ENCODE data around the gene KRT6A.
"Not testable (repeated sequence)": the region's sequence is repeated elsewhere in the genome, so short reads cannot be mapped to it uniquely, and the experiment has no call there.

The KRT6A gene

DNA sequence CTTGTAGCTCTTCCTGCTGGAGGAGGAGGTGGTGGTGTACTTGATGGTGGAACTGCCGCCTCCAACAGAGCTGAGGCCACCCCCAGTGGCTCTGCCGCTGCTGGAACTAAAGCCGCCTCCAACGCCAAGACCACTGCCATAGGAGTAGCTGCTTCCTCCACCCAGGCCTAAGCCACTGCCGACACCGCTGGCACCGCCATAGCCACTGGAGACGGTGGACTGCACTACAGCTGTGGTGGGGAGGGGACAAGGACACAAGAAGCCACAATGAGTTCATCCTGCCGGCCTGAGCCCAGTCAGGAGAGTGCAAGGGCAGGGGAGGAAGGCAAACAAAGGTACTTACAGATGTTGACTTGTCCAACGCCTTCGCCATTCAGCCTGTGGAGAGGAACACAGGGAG, 45.9 kb downstream of the KRT6A start:
- not testable (repeated sequence) for H3K27ac Mint-ChIP-seq, DNase-seq
- peaks cover 36 to 39% of the 10 kb centered on the region in 2 donors for H3K27me3 Mint-ChIP-seq

DNA sequence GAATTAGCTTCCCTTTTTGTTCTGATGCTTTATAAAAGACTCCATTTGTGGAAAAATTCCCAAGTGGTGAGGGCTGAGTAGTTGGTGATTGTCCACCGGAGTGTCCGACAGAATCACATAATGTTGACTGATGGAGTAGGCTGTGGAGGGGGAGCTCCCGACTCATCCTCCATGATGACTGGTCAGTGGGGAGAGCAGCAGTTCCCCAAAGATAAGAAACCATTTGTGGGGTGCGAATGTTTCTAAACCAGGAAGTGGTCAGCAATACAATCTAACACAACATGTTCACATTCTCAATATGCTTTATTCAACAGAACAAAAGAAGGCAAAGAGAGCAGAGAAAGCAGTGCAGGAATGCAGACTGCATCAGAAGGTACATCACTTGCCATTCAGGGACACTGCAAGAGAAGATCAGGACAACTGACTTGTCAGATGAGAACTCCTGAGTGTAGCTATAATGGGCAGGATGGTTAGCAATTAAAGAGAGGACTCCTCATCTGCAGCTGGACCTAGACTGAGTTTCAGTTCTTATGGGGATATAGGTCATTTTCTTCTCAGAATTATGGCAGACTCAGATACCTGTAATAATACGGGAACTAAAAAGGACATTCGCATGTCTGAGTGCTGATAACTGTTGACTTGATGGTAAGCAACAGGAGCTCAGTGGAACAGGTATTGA, 46.6 kb downstream of the KRT6A start:
- no peaks in the 10 kb centered on the region for H3K36me3 Mint-ChIP-seq
- DNase-seq = no peak

More for the DNA sequence above, 45.9 kb downstream of the KRT6A start:
- H3K9me3 Mint-ChIP-seq, H3K4me1 Mint-ChIP-seq, H3K36me3 Mint-ChIP-seq, H3K4me3 Mint-ChIP-seq: not testable (repeated sequence)
- peak in 1 of 2 donors; percentile 5 for ATAC-seq (replicated peaks)

DNA sequence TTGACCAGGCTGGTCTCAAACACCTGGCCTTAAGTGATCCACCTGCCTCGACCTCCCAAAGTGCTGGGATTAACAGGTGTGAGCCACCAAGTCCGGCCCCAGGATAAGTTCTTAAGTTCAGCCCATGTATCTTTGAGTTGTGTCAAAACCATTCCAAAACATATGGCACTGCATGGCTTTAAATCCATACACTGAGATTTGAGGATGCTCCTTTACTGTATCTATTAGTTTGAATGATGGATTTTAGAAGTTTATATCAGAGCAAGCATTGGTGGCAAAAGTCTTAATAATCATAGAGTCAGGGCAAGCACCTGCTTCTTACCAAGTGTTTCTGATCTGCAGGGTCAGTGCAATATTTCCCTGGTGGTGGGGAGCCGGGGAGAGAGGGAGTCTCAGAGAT, 47.2 kb downstream of the KRT6A start:
- Mint-ChIP-seq H3K4me1 (no peaks in the 10 kb centered on the region), H3K27me3 (peaks cover 42 to 46% of the 10 kb centered on the region in 2 donors), H3K36me3 (no peaks in the 10 kb centered on the region), H3K27ac (no peak overlapping the region), H3K4me3 (no peak overlapping the region), H3K9me3 (no peaks in the 10 kb centered on the region)
- ATAC-seq (replicated peaks) (no peak), DNase-seq (no peak)

More for the DNA sequence above, 46.6 kb downstream of the KRT6A start:
- H3K4me3 Mint-ChIP-seq = no peak overlapping the region
- ATAC-seq (replicated peaks) = no peak
- no peaks in the 10 kb centered on the region for H3K4me1 Mint-ChIP-seq
- H3K9me3 Mint-ChIP-seq = no peaks in the 10 kb centered on the region
- peaks cover 37 to 41% of the 10 kb centered on the region in 2 donors for H3K27me3 Mint-ChIP-seq
- no peak overlapping the region for H3K27ac Mint-ChIP-seq

- DNase-seq (no peak), ATAC-seq (replicated peaks) (no peak)
- no peaks in the 10 kb centered on the region for H3K36me3 Mint-ChIP-seq
- no peak overlapping the region for H3K27ac Mint-ChIP-seq
- H3K27me3 Mint-ChIP-seq = peaks cover 46% of the 10 kb centered on the region in 2 donors
- H3K4me1 Mint-ChIP-seq = no peaks in the 10 kb centered on the region
- no peaks in the 10 kb centered on the region for H3K9me3 Mint-ChIP-seq
- no peak overlapping the region for H3K4me3 Mint-ChIP-seq
Measured at GRCh38 chr12:52444647-52445595, 48.1 kb downstream of the KRT6A start.

DNA sequence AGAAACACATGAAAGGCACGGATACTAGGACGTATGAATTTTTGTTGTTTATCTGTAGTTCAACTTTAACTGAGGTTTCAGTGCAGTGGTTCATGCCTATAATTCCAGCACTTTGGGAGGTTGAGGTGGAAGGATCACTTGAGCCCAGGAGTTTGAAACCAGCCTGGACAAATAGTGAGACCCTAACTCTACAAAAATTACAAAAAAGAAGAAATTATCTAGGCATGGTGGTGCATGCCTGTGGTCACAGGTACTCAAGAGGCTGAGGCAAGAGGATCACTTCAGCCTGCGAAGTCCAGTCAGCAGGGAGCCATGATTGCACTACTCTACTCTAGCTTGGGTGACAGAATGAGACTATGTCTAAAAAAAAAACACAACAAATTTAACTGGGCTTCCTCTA, 49.1 kb downstream of the KRT6A start:
- Mint-ChIP-seq H3K27me3 (peaks cover 46 to 48% of the 10 kb centered on the region in 2 donors), H3K27ac (no peak overlapping the region), H3K9me3 (no peaks in the 10 kb centered on the region), H3K36me3 (no peaks in the 10 kb centered on the region), H3K4me3 (no peak overlapping the region), H3K4me1 (no peaks in the 10 kb centered on the region)
- ATAC-seq (replicated peaks) (no peak), DNase-seq (no peak)

DNA sequence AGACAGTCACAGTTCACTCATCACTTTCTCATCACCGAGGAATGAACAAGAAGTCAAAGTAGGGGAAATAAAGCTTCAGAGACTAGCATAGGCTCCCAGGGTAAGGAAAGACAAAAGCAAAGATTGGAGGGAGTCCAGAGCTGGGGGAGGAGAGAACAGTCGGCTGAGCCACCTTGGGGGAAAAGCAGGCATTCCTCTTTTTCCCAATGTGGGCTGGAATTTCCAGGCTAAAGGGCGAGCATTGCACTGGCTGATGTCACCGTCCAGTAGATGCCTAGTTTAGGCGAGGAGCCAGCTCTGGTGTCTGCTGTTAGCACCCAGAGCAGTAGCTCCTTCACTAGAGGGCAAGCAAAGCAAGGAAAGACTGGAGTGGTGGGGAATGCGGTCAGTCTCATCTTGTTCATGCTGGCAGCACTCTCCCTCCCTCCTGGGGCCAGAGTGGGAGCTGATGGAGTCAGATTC, 50.4 kb downstream of the KRT6A start:
- Mint-ChIP-seq H3K27ac (no peak overlapping the region), H3K27me3 (peaks cover 47 to 48% of the 10 kb centered on the region in 2 donors), H3K4me3 (no peak overlapping the region), H3K4me1 (no peaks in the 10 kb centered on the region), H3K9me3 (no peaks in the 10 kb centered on the region), H3K36me3 (no peaks in the 10 kb centered on the region)
- DNase-seq (no peak), ATAC-seq (replicated peaks) (no peak)

- H3K9me3 Mint-ChIP-seq = no peaks in the 10 kb centered on the region
- H3K36me3 Mint-ChIP-seq = no peaks in the 10 kb centered on the region
- no peaks in the 10 kb centered on the region for H3K4me1 Mint-ChIP-seq
- no peak overlapping the region for H3K4me3 Mint-ChIP-seq
- ATAC-seq (replicated peaks) (no peak), DNase-seq (no peak)
- H3K27me3 Mint-ChIP-seq = peaks cover 43 to 50% of the 10 kb centered on the region in 2 donors
- H3K27ac Mint-ChIP-seq = no peak overlapping the region
Measured at GRCh38 chr12:52441320-52441911, 51.6 kb downstream of the KRT6A start.

DNA sequence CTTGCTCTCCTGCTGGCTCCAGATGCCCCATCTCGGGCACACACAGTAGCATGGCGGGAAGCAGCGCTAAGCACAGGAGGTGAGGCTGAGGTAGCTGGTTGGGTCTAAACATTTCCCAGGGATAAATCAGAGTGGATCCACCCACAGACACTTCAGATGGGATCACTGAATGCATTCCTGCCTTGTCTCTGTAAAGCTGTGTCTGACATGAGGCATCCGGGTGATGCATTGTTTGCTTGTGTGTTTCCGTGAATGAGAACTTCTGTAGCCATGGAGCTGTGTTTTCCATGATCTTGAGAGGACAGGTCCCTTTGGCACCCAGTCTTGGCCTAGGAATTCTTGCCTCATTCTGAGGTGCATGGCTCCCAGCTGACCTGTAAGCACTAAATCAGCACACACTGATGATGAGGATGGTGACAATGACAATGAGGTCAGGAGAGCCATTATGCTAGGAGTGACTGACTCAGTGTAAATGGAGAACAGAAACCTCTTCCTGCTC, 52.2 kb downstream of the KRT6A start:
- Mint-ChIP-seq H3K36me3 (no peaks in the 10 kb centered on the region), H3K4me1 (no peaks in the 10 kb centered on the region), H3K27ac (no peak overlapping the region), H3K9me3 (no peaks in the 10 kb centered on the region), H3K27me3 (peaks cover 37 to 47% of the 10 kb centered on the region in 2 donors), H3K4me3 (no peak overlapping the region)
- DNase-seq = no peak
- ATAC-seq (replicated peaks) = peak in 1 of 2 donors; percentile 21

DNA sequence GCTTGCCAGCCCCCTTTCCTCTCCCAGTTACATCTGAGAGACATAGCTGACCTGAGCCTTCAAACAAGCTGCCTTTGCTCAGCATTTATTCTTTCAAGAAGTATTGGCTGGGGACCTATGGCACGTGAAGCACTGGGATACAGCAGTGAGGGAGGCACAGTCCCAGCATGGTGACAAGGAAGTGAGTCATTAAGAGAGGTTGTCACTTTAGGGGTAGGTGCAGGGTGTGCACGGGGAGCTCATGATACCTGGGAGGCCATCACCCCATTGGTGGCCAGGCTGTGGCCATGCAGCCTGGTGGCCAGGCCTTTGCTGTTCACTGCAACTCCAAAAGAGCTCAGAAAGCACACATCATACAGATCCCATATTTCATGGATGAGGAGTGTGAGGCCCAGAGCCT, 53.2 kb downstream of the KRT6A start:
- Mint-ChIP-seq H3K4me1 (no peaks in the 10 kb centered on the region), H3K27ac (no peak overlapping the region), H3K9me3 (no peaks in the 10 kb centered on the region), H3K36me3 (no peaks in the 10 kb centered on the region), H3K27me3 (peaks cover 34 to 47% of the 10 kb centered on the region in 2 donors), H3K4me3 (no peak overlapping the region)
- DNase-seq (no peak), ATAC-seq (replicated peaks) (no peak)

DNA sequence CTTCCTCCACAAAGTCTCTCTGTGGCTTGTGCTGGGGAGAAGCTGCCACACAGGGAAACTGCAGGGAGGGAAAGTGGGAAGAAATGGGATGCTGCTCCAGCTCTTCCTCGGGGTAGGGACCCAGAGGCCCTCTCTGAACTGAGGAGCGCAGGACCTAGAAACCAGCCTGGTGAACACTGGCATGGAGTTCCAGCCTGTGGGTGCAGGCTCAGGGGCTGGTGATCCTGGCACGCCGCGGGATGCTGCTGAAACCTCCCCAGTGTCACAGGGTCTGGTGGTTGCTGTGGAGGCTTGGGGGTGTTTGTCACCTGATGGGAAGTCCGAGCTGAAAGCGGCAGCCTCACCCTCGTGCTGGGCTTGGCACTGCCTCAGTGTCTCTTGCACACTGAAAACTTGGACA, 53.6 kb downstream of the KRT6A start:
- no peaks in the 10 kb centered on the region for H3K36me3 Mint-ChIP-seq
- no peak overlapping the region for H3K4me3 Mint-ChIP-seq
- no peak overlapping the region for H3K27ac Mint-ChIP-seq
- ATAC-seq (replicated peaks) (no peak), DNase-seq (no peak)
- H3K9me3 Mint-ChIP-seq = no peaks in the 10 kb centered on the region
- no peaks in the 10 kb centered on the region for H3K4me1 Mint-ChIP-seq
- H3K27me3 Mint-ChIP-seq = peaks cover 33 to 43% of the 10 kb centered on the region in 2 donors

DNA sequence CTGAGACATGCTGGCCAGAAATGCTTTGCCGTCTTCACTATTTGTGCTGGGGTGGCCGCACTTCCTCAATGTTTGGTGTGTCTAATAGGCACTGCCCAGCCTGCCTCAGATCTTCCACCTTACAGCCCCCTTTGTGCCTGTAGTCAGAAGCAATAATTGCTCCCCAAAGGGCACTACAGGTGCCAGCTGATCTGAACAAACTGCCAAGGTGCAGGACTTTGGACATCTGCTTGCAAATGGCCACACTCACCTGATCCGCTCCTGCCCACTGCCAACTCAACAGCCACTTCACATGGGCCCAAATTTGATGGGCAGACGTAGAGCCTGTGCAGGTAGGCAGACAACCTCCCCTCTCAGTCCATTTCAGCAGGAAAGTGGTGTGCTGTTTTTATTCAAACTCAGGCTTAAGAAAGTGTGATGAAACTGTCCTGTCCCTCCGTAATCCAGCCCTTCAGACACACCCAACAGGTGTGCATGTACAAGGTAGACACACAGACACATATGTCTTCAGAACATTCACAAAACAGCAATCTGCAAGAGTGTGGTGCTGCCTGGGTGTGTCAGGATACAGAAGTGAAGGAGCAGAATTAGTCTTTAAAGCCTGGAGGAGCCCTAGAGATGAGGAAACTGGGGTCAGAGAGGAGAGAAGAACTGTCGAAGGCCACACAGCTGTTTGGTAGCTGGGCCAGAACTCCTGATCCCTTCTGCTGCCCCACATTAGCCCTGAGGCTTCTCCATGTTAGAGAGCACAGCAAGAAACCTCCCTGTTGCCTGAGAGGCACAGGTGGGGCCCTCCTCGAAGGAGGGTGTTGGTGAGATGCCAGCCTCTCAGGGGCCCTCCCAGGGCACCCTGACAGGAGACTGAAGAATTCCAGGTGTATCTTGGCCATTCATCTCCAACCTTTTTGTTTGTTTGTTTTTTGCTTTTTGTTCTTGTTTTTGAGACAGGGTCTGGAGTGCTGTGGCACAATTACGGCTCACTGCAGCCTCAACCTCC, 54.5 kb downstream of the KRT6A start:
- no peak overlapping the region for H3K27ac Mint-ChIP-seq
- ATAC-seq (replicated peaks) = no peak
- H3K36me3 Mint-ChIP-seq = no peaks in the 10 kb centered on the region
- H3K27me3 Mint-ChIP-seq = peaks cover 25 to 38% of the 10 kb centered on the region in 2 donors
- H3K4me3 Mint-ChIP-seq = no peak overlapping the region
- H3K4me1 Mint-ChIP-seq = no peaks in the 10 kb centered on the region
- no peak for DNase-seq
- no peaks in the 10 kb centered on the region for H3K9me3 Mint-ChIP-seq

DNA sequence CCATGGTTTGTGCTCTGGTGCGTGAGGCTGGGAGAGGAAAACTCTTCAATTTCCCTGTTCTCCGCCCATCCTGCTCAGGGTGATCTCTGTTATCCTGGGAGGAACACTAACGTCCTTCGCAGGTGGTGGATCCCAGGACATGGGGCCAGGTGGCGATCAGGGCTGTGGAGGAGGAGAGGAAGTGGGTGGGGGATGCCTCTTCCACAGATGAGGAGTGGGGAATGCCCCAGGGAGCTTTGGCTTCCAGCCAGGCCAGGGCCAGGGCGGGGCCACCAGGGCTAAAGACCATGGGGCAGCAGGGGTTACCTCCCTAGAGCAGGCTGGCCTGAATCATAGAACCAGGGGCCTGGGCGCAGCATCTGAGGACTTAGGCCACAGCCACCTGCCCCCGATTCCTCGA, 55.5 kb downstream of the KRT6A start:
- ATAC-seq (replicated peaks) (no peak), DNase-seq (no peak)
- Mint-ChIP-seq H3K36me3 (no peaks in the 10 kb centered on the region), H3K4me3 (no peak overlapping the region), H3K27ac (no peak overlapping the region), H3K4me1 (no peaks in the 10 kb centered on the region), H3K27me3 (peaks cover 19 to 27% of the 10 kb centered on the region in 2 donors), H3K9me3 (no peaks in the 10 kb centered on the region)

Measured in stimulated activated naive B cell treated with anti-CD40 and anti-IgM and Interleukin-4, amounts not matched to agents 10 μg/mL and 1 μg/mL and 100 μg/mL, for 72 hours (primary cell).